B cell (primary cell): ENCODE results near the gene ARPC4. TPM values are rescaled to one million over a fixed set of nuclear protein-coding genes. Genes with fewer than 3 reads are reported as not detected.

Experiments used
- ATAC-seq: fragments of 200-7000 bp; cut with Tn5 transposase; one replicate; pipeline ENCODE4 v1.10.0; 2021; ENCODE audit warnings: low read depth, mild to moderate bottlenecking, moderate number of reproducible peaks, moderate library complexity
- CTCF ChIA-PET: fragments of 350-600 bp; sonication (Branson Sonifier 250); formaldehyde crosslinking; loops from one replicate; lab custom pipeline; 2021; ENCODE audit warnings: antibody characterized with exemption, inconsistent platforms; lab: Charles Lee
- POLR2A ChIA-PET: fragments of 350-600 bp; sonication (Branson Sonifier 250); formaldehyde crosslinking; loops from one replicate; lab custom pipeline; 2021; ENCODE audit warnings: antibody characterized with exemption; lab: Charles Lee
- DNase-seq: peaks from one replicate; pipeline ENCODE4 v3.0.0; 2013
- H2AFZ ChIP-seq: 2 replicates; pipeline ENCODE4 v1.6.1; 2012; ENCODE audit warnings: mild to moderate bottlenecking, low read depth, low read length; ENCODE audit not compliant: insufficient read depth, poor library complexity, severe bottlenecking
- H3K27ac ChIP-seq, 2 donors: 1 replicate in 1 of 2; 2 replicates in 1 of 2; pipeline ENCODE4 v1.5.1; 2012 to 2013; ENCODE audit warnings: low read length in 2 of 2, mild to moderate bottlenecking in 2 of 2, moderate library complexity in 1 of 2
- H3K27me3 ChIP-seq, 4 experiments: fragments of 200-600 bp in 1 of 4; sonication (generic) in 1 of 4; replicated peaks in 1 of 4; 1 replicate in 2 of 4; 2 replicates in 2 of 4; pipeline versions ENCODE4 v1.6.1 to v1.7.0; 2013 to 2016; ENCODE audit warnings: low read length in 3 of 4, mild to moderate bottlenecking in 2 of 4, mixed read lengths in 1 of 4, moderate library complexity in 1 of 4; ENCODE audit not compliant: insufficient read depth in 4 of 4, control insufficient read depth in 3 of 4; ENCODE audit errors: control extremely low read depth in 1 of 4
- H3K36me3 ChIP-seq, 2 experiments: replicated peaks in 1 of 2; 1 replicate in 1 of 2; 2 replicates in 1 of 2; pipeline versions ENCODE4 v1.6.1 to v1.7.1; 2013; ENCODE audit warnings: low read length in 1 of 2; ENCODE audit not compliant: insufficient read depth in 2 of 2, control insufficient read depth in 1 of 2; ENCODE audit errors: control extremely low read depth in 1 of 2, extremely low read depth in 1 of 2
- H3K4me1 ChIP-seq, 2 donors: fragments of 200-600 bp in 1 of 2; sonication (generic) in 1 of 2; 1 replicate in 1 of 2; 2 replicates in 1 of 2; pipeline versions ENCODE4 v1.5.1 to v1.6.1; 2013 to 2017; ENCODE audit warnings: low read length in 2 of 2; ENCODE audit not compliant: control insufficient read depth in 2 of 2, insufficient read depth in 2 of 2
- H3K4me2 ChIP-seq: replicated peaks from 2 replicates; pipeline ENCODE3; 2012; ENCODE audit warnings: mild to moderate bottlenecking, low read depth, low read length; ENCODE audit not compliant: poor library complexity, severe bottlenecking
- H3K4me3 ChIP-seq, 5 experiments: fragments of 200-600 bp in 1 of 5; sonication (generic) in 1 of 5; 1 replicate in 3 of 5; 2 replicates in 2 of 5; pipeline versions ENCODE4 v1.5.1 to v1.7.0; 2011 to 2016; ENCODE audit warnings: low read length in 4 of 5, mild to moderate bottlenecking in 4 of 5, low read depth in 2 of 5, control low read depth in 1 of 5, moderate library complexity in 1 of 5; ENCODE audit not compliant: insufficient read depth in 1 of 5; ENCODE audit errors: control extremely low read depth in 1 of 5, extremely low read depth in 1 of 5
- H3K79me2 ChIP-seq: fragments of 200-600 bp; sonication (generic); one replicate; pipeline ENCODE4 v1.6.0; 2016; ENCODE audit warnings: low read length; ENCODE audit not compliant: control insufficient read depth, insufficient read depth
- H3K9ac ChIP-seq: fragments of 200-600 bp; sonication (generic); 2 replicates; pipeline ENCODE4 v1.6.1; 2017; ENCODE audit warnings: mild to moderate bottlenecking, low read length, moderate library complexity
- H3K9me3 ChIP-seq, 3 donors: one replicate each; pipeline versions ENCODE4 v1.6.1 to v1.7.1; 2013; ENCODE audit warnings: low read length in 2 of 3; ENCODE audit not compliant: control insufficient read depth in 2 of 3, insufficient read depth in 1 of 3; ENCODE audit errors: control extremely low read depth in 1 of 3
- H4K20me1 ChIP-seq: 2 replicates; pipeline ENCODE4 v1.6.0; 2012; ENCODE audit warnings: mild to moderate bottlenecking, low read length; ENCODE audit not compliant: insufficient read depth, control insufficient read depth, poor library complexity, severe bottlenecking
- H3K27ac Mint-ChIP-seq: one replicate; pipeline ENCODE4 v1.8.0; 2021; ENCODE audit warnings: mixed read lengths
- H3K27me3 Mint-ChIP-seq: one replicate; pipeline ENCODE4 v1.8.0; 2021; ENCODE audit warnings: mixed read lengths
- H3K4me1 Mint-ChIP-seq: one replicate; pipeline ENCODE4 v1.8.0; 2021; ENCODE audit warnings: mixed read lengths
- H3K4me3 Mint-ChIP-seq: one replicate; pipeline ENCODE4 v1.8.0; 2021; ENCODE audit warnings: mixed read lengths
- H3K9me3 Mint-ChIP-seq: one replicate; pipeline ENCODE4 v1.8.0; 2022; ENCODE audit warnings: mixed read lengths; ENCODE audit not compliant: insufficient read depth
- CTCF ChIP-seq: fragments of 200-600 bp; IDR thresholded peaks from one replicate; pipeline ENCODE4 v1.8.0; 2022; ENCODE audit warnings: antibody characterized with exemption, mild to moderate bottlenecking
- EZH2 ChIP-seq: IDR thresholded peaks from 2 replicates; pipeline ENCODE4 v1.6.1; 2012; ENCODE audit warnings: borderline replicate concordance, low read depth, mild to moderate bottlenecking, moderate library complexity, low read length; ENCODE audit not compliant: insufficient read depth, poor library complexity, severe bottlenecking
- WGBS: methylation state at CpG from one replicate; pipeline ENCODE4 v1.1.5; 2013; ENCODE audit warnings: missing lambda C conversion rate; ENCODE audit not compliant: insufficient coverage; 5-methylcytosine and 5-hydroxymethylcytosine counted together
- intact Hi-C: fragments of 100-400 bp; cut with micrococcal nuclease; formaldehyde crosslinking; loops from one replicate; pipeline ENCODE4 v1.10.0; 2022
- polyA plus RNA-seq: library from polyadenylated mRNA; depleted of rRNA; stranded (reverse); fragments of >200 nt; gene quantifications from 2 replicates; pipeline ENCODE4 v1.2.3, GENCODE V29; 2012
- total RNA-seq, 2 donors: library from RNA; stranded (reverse); fragments of 120-200 nt in 1 of 2; gene quantifications; 1 replicate in 1 of 2; 2 replicates in 1 of 2; pipeline versions ENCODE4 v1.2.3 to v1.2.4, GENCODE V29; 2013 to 2022

The ARPC4 gene
- total and polyA plus RNA-seq, 2 donors (not counting 1 experiment from before 2014, with no cell fraction given) = 110 to 174 TPM

GRCh38 chr3:9779721-9780457, 13.0 kb upstream of the ARPC4 start:
- WGBS = 15% methylated on average over 6 of the region's 8 CpGs
- no peaks in the 10 kb centered on the region for H3K27me3 ChIP-seq
- H4K20me1 ChIP-seq = no peaks in the 10 kb centered on the region
- no peaks in the 10 kb centered on the region for H3K9me3 Mint-ChIP-seq
- peak overlapping the region in 3 of 5 experiments; percentile 1 to 18 (median 3) for H3K4me3 ChIP-seq
- peak; percentile 74 for ATAC-seq
- DNase-seq = peak; percentile 73
- intact Hi-C loops = loop anchor here (1.0 to 5.0 kb wide), 4 partner anchors 12 to 247 kb away; partner anchors contain the start of genes BRPF1, FANCD2 and TADA3
- peaks cover 0 to 20% of the 10 kb centered on the region in 2 experiments for H3K36me3 ChIP-seq
- H3K27ac ChIP-seq = peak overlapping the region; percentile 56 to 82
- no peaks in the 10 kb centered on the region for H3K27me3 Mint-ChIP-seq
- peak overlapping the region; percentile 63 for H2AFZ ChIP-seq
- ChIA-PET POLR2A (interaction anchor here (0.9 to 3.7 kb wide), 3 partner anchors 13 to 30 kb away, joined by 3 to 18 read pairs (median 8); partner anchors contain the start of genes ARPC4, OGG1 and TADA3), CTCF (interaction anchor here (0.7 to 4.6 kb wide), 7 partner anchors 11 to 275 kb away, joined by 3 to 25 read pairs (median 7); partner anchors contain the start of genes ARPC4, OGG1 and TADA3)
- no peaks in the 10 kb centered on the region for H3K9me3 ChIP-seq
- TF ChIP-seq EZH2 (no peak), CTCF (no peak)
- H3K79me2 ChIP-seq = peaks cover 3% of the 10 kb centered on the region
- H3K4me1 ChIP-seq = peaks cover 51 to 59% of the 10 kb centered on the region in 2 donors
- H3K4me1 Mint-ChIP-seq = peaks cover 59% of the 10 kb centered on the region
- peak overlapping the region; percentile 59 for H3K4me2 ChIP-seq
- peak overlapping the region; percentile 78 for H3K27ac Mint-ChIP-seq
- peak overlapping the region; percentile 40 for H3K4me3 Mint-ChIP-seq
- H3K9ac ChIP-seq = peak overlapping the region; percentile 19
